Measurements from ENCODE around the gene TREM1.

DNA sequence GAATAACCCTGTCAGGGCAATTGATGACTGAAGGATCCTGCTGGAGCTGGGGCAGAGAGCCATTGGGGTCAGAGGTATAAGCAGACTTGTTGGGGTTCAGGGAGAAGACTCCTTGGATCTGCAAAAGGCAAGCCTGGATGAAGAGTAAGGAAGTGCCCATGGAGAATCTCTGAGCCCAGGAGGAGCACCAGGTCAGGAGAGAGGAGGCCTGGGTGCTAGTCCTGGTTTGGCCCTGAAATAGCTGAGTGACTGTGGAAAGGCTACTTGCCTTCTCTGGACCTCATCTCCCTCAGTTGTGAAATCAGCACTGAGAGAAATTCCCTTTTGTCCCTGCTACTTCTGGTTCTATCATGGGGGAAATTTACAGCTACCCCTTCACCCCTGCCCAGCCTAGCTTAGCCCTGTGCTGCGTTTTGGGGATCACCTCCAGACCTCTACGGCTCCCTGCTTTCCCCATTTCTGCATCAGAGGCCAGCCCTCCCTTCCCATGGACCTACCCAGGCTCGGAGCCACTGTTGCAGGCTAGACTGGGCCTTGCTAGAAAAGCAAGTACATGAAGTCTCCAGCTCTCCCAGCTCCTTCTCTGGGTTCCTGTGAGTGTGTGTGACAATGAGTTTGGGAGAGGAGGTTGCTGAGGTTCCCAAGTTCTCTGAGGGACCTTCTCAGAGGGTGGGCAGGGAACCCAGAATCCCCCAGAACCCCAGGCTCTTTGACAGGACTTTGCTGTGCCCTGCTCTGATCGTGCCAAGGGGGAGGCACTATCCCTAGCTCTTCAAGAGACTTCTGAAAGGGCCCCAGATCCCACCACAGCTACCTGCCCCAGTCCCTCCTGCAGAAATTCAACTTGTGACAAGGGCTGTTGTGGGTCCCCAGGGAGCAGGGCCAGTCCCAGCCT lies 46.6 kb upstream of the TREM1 start:
- TF ChIP-seq CTCF (IDR thresholded peaks at IDR 0.05) (no peak), POLR2A (IDR thresholded peaks at IDR 0.05) (no peak)
